ENCODE measurements around the gene FCAR.
"Not testable (repeated sequence)": the region's sequence is repeated elsewhere in the genome, so short reads cannot be mapped to it uniquely, and the experiment has no call there.

FCAR gene

GRCh38 chr19:54905421-54905802 lies 31.4 kb downstream of the FCAR start:
- no peak for DNase-seq (ENCODE audit: low read depth in 2 of 2)
- no peak for TF ChIP-seq CTCF (IDR thresholded peaks at IDR 0.05; ENCODE audit: low read depth, low read length)
- no peak overlapping the region for H3K4me3 ChIP-seq (replicated peaks in 1 of 2; ENCODE audit: low read depth in 2 of 2, low read length in 2 of 2)

- no peak for TF ChIP-seq CTCF (IDR thresholded peaks at IDR 0.05; ENCODE audit: low read depth, low read length)
- no peak for DNase-seq (ENCODE audit: low read depth in 2 of 2)
- H3K4me3 ChIP-seq (replicated peaks in 1 of 2; ENCODE audit: low read depth in 2 of 2, low read length in 2 of 2) = no peak within 1 kb of the TSS
Observed at GRCh38 chr19:54905803-54906511, 31.9 kb downstream of the FCAR start, which contains the start of gene NCR1. Gene NCR1 (plus strand): TSS chr19:54906148. CDS start chr19:54906188, 40 bp downstream.

GRCh38 chr19:54906819-54907218 lies 32.8 kb downstream of the FCAR start:
- no peak for TF ChIP-seq CTCF (IDR thresholded peaks at IDR 0.05; ENCODE audit: low read depth, low read length)
- no peak for DNase-seq (ENCODE audit: low read depth in 2 of 2)
- no peak overlapping the region for H3K4me3 ChIP-seq (replicated peaks in 1 of 2; ENCODE audit: low read depth in 2 of 2, low read length in 2 of 2)

GRCh38 chr19:54907899-54908298 lies 33.9 kb downstream of the FCAR start:
- DNase-seq (ENCODE audit: low read depth in 2 of 2); H3K4me3 ChIP-seq (replicated peaks in 1 of 2; ENCODE audit: low read depth in 2 of 2, low read length in 2 of 2): not testable (repeated sequence)

- no peak for TF ChIP-seq CTCF (IDR thresholded peaks at IDR 0.05; ENCODE audit: low read depth, low read length)
- no peak for DNase-seq (ENCODE audit: low read depth in 2 of 2)
- H3K4me3 ChIP-seq (replicated peaks in 1 of 2; ENCODE audit: low read depth in 2 of 2, low read length in 2 of 2) = no peak overlapping the region
Observed at GRCh38 chr19:54916822-54917221, 42.8 kb downstream of the FCAR start.

GRCh38 chr19:54918499-54918898 lies 44.5 kb downstream of the FCAR start:
- TF ChIP-seq CTCF (IDR thresholded peaks at IDR 0.05; ENCODE audit: low read depth, low read length) = no peak
- no peak for DNase-seq (ENCODE audit: low read depth in 2 of 2)

GRCh38 chr19:54919646-54920563 lies 45.9 kb downstream of the FCAR start:
- H3K4me3 ChIP-seq (replicated peaks in 1 of 2; ENCODE audit: low read depth in 2 of 2, low read length in 2 of 2); DNase-seq (ENCODE audit: low read depth in 2 of 2): not testable (repeated sequence)

More at GRCh38 chr19:54918499-54918898, 44.5 kb downstream of the FCAR start:
- no peak overlapping the region for H3K4me3 ChIP-seq (replicated peaks in 1 of 2; ENCODE audit: low read depth in 2 of 2, low read length in 2 of 2)

Data from cardiac fibroblast (primary cell).